ENCODE data around the gene C9orf40.

The C9orf40 gene

GRCh38 chr9:74952201-74953151, at the start of gene C9orf40:
Gene C9orf40, minus strand, starts transcription at chr9:74952912. Its CDS starts 301 bp downstream, at chr9:74952611.
- peaks cover 18% of the 10 kb centered on the region for H3K4me1 Mint-ChIP-seq
- no peaks in the 10 kb centered on the region for H3K27me3 Mint-ChIP-seq
- H3K36me3 Mint-ChIP-seq, result peaks cover 6% of the 10 kb centered on the region
- H3K27ac Mint-ChIP-seq, result peak within 1 kb of the TSS; percentile 95
- H3K9me3 Mint-ChIP-seq, result no peaks in the 10 kb centered on the region
- peak within 1 kb of the TSS; percentile 100 for H3K4me3 Mint-ChIP-seq
- peak; percentile 96 for ATAC-seq

- Mint-ChIP-seq H3K27me3 (no peaks in the 10 kb centered on the region), H3K36me3 (peaks cover 21% of the 10 kb centered on the region), H3K4me1 (no peaks in the 10 kb centered on the region), H3K4me3 (no peak overlapping the region), H3K9me3 (no peaks in the 10 kb centered on the region), H3K27ac (no peak overlapping the region)
- no peak for ATAC-seq
Observed at GRCh38 chr9:75001719-75002421, 49.2 kb upstream of the C9orf40 start.

DNA sequence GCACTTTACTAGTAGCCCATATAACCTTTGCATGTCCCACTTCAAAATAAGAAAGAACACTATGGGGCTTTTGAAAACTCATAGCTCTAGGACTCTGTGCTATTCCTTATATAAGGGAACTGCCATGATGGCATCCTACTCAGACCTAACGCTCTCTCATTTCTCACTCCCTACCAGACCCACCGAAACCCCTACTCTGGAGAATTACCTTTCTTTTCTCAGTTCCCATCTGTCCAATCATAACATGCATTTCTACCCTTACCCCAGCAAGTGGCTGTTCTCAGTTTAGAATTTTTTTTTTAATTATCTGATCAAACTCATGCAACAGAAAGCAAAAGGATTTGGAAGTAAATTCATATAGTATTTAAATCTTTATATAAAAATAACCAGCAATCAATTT, 48.1 kb upstream of the C9orf40 start:
- no peaks in the 10 kb centered on the region for H3K27me3 Mint-ChIP-seq
- H3K36me3 Mint-ChIP-seq, result peaks cover 22% of the 10 kb centered on the region
- H3K4me3 Mint-ChIP-seq, result no peak overlapping the region
- no peaks in the 10 kb centered on the region for H3K9me3 Mint-ChIP-seq
- no peak overlapping the region for H3K27ac Mint-ChIP-seq
- peak; percentile 67 for ATAC-seq
- no peaks in the 10 kb centered on the region for H3K4me1 Mint-ChIP-seq

DNA sequence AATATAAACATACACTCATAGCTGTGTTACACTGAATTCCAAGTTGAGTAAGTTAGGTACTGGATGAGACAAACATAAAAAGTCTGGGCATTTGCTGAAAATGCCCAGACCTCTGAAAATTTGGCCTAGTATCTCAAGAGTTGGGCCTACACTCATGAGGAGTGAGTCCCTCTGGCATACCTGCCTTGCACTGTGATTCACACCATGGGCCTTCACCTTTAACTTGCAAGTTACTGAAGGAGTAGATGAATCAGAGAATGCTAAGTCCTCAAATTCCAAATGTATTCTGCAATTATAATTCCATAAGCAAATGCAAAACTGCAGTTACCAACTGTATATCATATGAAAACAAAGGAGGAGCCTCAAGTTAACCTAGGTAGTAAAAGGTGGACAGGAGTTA, 32.3 kb upstream of the C9orf40 start:
- Mint-ChIP-seq H3K4me3 (no peak overlapping the region), H3K4me1 (no peaks in the 10 kb centered on the region), H3K36me3 (peaks cover 54% of the 10 kb centered on the region), H3K9me3 (no peaks in the 10 kb centered on the region), H3K27ac (no peak overlapping the region), H3K27me3 (no peaks in the 10 kb centered on the region)
- no peak for ATAC-seq

GRCh38 chr9:74983709-74984108, 31.0 kb upstream of the C9orf40 start:
- Mint-ChIP-seq H3K4me1 (no peaks in the 10 kb centered on the region), H3K9me3 (no peaks in the 10 kb centered on the region), H3K27ac (no peak overlapping the region), H3K36me3 (peaks cover 50% of the 10 kb centered on the region), H3K4me3 (no peak overlapping the region), H3K27me3 (no peaks in the 10 kb centered on the region)
- ATAC-seq, result no peak

DNA sequence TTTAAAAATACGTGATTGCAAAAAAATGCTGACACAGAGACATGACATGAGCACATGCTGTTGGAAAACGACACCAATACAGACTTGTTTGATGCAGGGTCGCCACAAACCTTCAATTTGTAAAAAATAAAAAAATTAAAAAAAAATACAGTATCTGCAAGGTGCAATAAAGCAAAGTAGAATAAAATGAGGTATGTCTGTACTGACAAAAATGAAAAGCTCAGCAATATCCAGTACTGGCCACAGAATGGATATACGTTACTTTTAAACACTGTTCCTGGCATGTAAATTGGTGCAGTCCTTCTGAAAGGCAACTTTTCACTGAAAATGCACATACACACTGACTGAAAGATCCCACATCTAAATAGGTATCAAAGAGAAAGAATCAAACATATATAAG, 27.1 kb upstream of the C9orf40 start:
- Mint-ChIP-seq H3K9me3 (no peaks in the 10 kb centered on the region), H3K4me3 (no peak overlapping the region), H3K4me1 (peaks cover 2% of the 10 kb centered on the region), H3K36me3 (peaks cover 52% of the 10 kb centered on the region), H3K27ac (no peak overlapping the region), H3K27me3 (no peaks in the 10 kb centered on the region)
- ATAC-seq, result no peak

GRCh38 chr9:74977287-74977686, 24.6 kb upstream of the C9orf40 start:
- no peak overlapping the region for H3K4me3 Mint-ChIP-seq

DNA sequence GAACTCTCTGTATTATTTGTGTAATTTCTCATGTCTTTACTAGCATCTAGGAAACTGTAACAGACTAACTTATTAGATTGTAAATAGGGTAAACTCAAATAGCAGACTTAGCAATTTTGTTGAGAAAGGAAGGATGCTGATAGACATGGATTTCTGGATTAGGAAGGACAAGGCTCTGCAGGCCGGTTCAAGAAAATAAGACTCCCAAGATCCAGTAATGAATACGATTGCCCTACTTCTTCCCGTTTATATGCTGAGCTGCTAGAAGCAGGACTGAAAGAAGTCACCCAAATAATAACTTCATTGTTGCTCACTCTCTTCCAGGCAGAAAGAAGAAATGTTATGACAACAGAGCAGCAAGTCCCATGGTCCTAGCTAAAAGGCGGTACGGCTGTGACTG, 22.8 kb upstream of the C9orf40 start:
- ATAC-seq, result no peak
- H3K9me3 Mint-ChIP-seq, result peaks cover 2% of the 10 kb centered on the region
- H3K4me3 Mint-ChIP-seq, result no peak overlapping the region
- peaks cover 6% of the 10 kb centered on the region for H3K4me1 Mint-ChIP-seq
- no peak overlapping the region for H3K27ac Mint-ChIP-seq
- no peaks in the 10 kb centered on the region for H3K27me3 Mint-ChIP-seq
- peaks cover 43% of the 10 kb centered on the region for H3K36me3 Mint-ChIP-seq

More at GRCh38 chr9:74977287-74977686, 24.6 kb upstream of the C9orf40 start:
- peaks cover 43% of the 10 kb centered on the region for H3K36me3 Mint-ChIP-seq
- H3K27ac Mint-ChIP-seq, result no peak overlapping the region
- H3K27me3 Mint-ChIP-seq, result no peaks in the 10 kb centered on the region
- H3K4me1 Mint-ChIP-seq, result peaks cover 6% of the 10 kb centered on the region
- no peak for ATAC-seq
- peaks cover 2% of the 10 kb centered on the region for H3K9me3 Mint-ChIP-seq

GRCh38 chr9:74974558-74974957, 21.8 kb upstream of the C9orf40 start:
- no peak for ATAC-seq
- peaks cover 6% of the 10 kb centered on the region for H3K4me1 Mint-ChIP-seq
- H3K36me3 Mint-ChIP-seq, result peaks cover 45% of the 10 kb centered on the region
- no peak overlapping the region for H3K27ac Mint-ChIP-seq
- no peak overlapping the region for H3K4me3 Mint-ChIP-seq
- no peaks in the 10 kb centered on the region for H3K27me3 Mint-ChIP-seq
- peaks cover 2% of the 10 kb centered on the region for H3K9me3 Mint-ChIP-seq

DNA sequence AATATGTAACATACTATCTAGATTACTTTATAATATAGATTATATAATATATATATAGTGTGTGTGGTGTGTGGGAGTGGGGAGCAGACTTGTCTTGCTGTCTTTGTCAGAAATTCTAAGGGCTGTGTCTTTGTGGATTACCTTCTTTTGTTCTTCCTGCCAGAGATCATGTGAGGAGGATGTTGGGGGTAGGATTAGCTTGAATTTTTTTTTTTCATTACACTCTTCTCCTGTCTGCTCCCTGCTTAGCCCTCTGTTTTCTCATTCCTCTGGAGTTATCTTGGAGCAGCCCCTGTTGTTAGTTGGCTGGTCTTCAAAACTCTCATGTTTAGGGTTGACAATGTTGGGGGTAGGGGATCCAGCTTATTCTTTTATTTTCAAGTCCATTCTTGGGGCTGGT, 21.0 kb upstream of the C9orf40 start:
- H3K4me3 Mint-ChIP-seq, result no peak overlapping the region

GRCh38 chr9:74963056-74963455, 10.3 kb upstream of the C9orf40 start:
- H3K27me3 Mint-ChIP-seq, result no peaks in the 10 kb centered on the region
- no peaks in the 10 kb centered on the region for H3K4me1 Mint-ChIP-seq
- no peak overlapping the region for H3K4me3 Mint-ChIP-seq
- peaks cover 54% of the 10 kb centered on the region for H3K36me3 Mint-ChIP-seq
- peaks cover 12% of the 10 kb centered on the region for H3K9me3 Mint-ChIP-seq
- ATAC-seq, result no peak
- H3K27ac Mint-ChIP-seq, result no peak overlapping the region

More for the DNA sequence above, 21.0 kb upstream of the C9orf40 start:
- Mint-ChIP-seq H3K27me3 (no peaks in the 10 kb centered on the region), H3K4me1 (peaks cover 6% of the 10 kb centered on the region), H3K27ac (no peak overlapping the region), H3K9me3 (peaks cover 2% of the 10 kb centered on the region), H3K36me3 (peaks cover 48% of the 10 kb centered on the region)
- ATAC-seq, result no peak

- Mint-ChIP-seq H3K27me3 (no peaks in the 10 kb centered on the region), H3K9me3 (peaks cover 12% of the 10 kb centered on the region), H3K4me3 (no peak overlapping the region), H3K36me3 (peaks cover 50% of the 10 kb centered on the region), H3K27ac (no peak overlapping the region), H3K4me1 (no peaks in the 10 kb centered on the region)
- ATAC-seq, result no peak
Observed at GRCh38 chr9:74961496-74961895, 8.8 kb upstream of the C9orf40 start.

GRCh38 chr9:74960561-74960960, 7.8 kb upstream of the C9orf40 start:
- Mint-ChIP-seq H3K27ac (no peak overlapping the region), H3K9me3 (peaks cover 12% of the 10 kb centered on the region), H3K27me3 (no peaks in the 10 kb centered on the region), H3K36me3 (peaks cover 42% of the 10 kb centered on the region), H3K4me3 (no peak overlapping the region), H3K4me1 (no peaks in the 10 kb centered on the region)
- no peak for ATAC-seq

DNA sequence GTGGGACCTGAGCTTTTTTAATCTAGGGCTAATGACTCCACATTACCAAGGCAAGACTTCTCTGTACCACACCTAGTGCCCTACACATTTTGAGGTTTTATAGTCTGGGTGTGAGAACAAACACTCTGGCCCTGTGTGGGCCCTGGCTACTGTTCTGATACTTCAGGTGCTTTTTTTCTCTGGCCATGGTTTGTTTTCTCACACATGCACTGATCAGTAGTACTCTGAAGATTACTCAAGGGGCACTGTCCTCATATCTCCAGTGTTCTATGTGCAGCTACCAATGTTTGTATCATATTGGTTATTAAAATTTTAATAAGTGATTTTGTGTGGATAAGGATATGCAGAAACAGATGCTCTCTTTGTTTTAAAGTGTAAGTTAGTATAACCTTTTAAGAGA, 5.9 kb upstream of the C9orf40 start:
- Mint-ChIP-seq H3K27ac (no peak overlapping the region), H3K27me3 (no peaks in the 10 kb centered on the region), H3K4me1 (peaks cover under 1% of the 10 kb centered on the region), H3K36me3 (peaks cover 29% of the 10 kb centered on the region), H3K4me3 (no peak overlapping the region), H3K9me3 (peaks cover 12% of the 10 kb centered on the region)
- ATAC-seq, result no peak

- H3K9me3 Mint-ChIP-seq, result no peaks in the 10 kb centered on the region
- peaks cover 18% of the 10 kb centered on the region for H3K4me1 Mint-ChIP-seq
- H3K27ac Mint-ChIP-seq, result peak overlapping the region; percentile 95
- H3K36me3 Mint-ChIP-seq, result no peaks in the 10 kb centered on the region
- peak overlapping the region; percentile 94 for H3K4me3 Mint-ChIP-seq
- no peaks in the 10 kb centered on the region for H3K27me3 Mint-ChIP-seq
- ATAC-seq, result no peak
Observed at GRCh38 chr9:74953235-74953751, 581 bp upstream of the C9orf40 start.
